ENCODE data around the gene MAGOH. TPM values are rescaled to one million over a fixed set of nuclear protein-coding genes. Genes with fewer than 3 reads are reported as not detected.
A peak's percentile ranks its signal among the peaks of the same experiment; 100 is the strongest.

MAGOH gene
- total RNA-seq, 1 donor from 2014 or later: 30.0 TPM

- ATAC-seq: no peak
These were observed 55.0 kb downstream of the MAGOH start for GRCh38 chr1:53183095-53183990.

DNA sequence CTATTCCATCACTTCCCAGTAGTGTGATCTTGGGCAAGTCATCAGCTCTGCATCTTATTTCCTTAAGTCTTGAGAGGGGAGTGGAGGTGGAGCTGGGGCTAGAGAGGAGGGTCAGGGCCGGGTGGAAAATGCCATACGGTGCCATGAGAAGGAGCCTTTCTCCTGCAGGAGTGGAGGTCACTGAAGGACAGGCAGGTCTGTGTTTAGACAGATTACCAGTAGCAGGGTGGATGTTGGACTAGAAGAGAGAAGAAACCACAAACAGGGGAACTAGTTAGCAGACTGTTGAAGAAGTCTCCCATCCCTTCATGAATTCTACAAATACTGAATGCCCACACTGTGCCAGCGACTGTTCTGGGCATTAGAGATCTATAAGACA, 55.6 kb downstream of the MAGOH start:
- no peak for ATAC-seq

- peak; percentile 67 for ATAC-seq
These were observed 56.2 kb downstream of the MAGOH start for GRCh38 chr1:53182111-53182593.

GRCh38 chr1:53180951-53181350, 57.4 kb downstream of the MAGOH start:
- ATAC-seq: no peak

- no peak for ATAC-seq
These were observed 58.1 kb downstream of the MAGOH start for GRCh38 chr1:53180226-53180625.

Other genes starting within 250 kb of the MAGOH start
- 2.6 TPM for gene PODN, start 176.3 kb downstream of the MAGOH start, total RNA-seq
- gene SLC1A7, start 95.9 kb downstream of the MAGOH start, total RNA-seq: not detected
- gene CPT2, start 41.7 kb downstream of the MAGOH start, total RNA-seq: 23.9 TPM
- 28.0 TPM for gene CZIB, start 17.9 kb downstream of the MAGOH start, total RNA-seq
- 21.0 TPM for gene LRP8, start 89.6 kb upstream of the MAGOH start, total RNA-seq
- gene DMRTB1, start 220.9 kb upstream of the MAGOH start, total RNA-seq: not detected

All from esophagus mucosa (tissue), 1 donor.